Activated CD8-positive, alpha-beta memory T cell treated with anti-CD3 and anti-CD28 coated beads for 1 hour (primary cell): ENCODE results near the gene BCORL1.

Experiments used
- DNase-seq, 2 donors: peaks; one replicate each; pipeline ENCODE4 v3.0.0-alpha.2; 2020; ENCODE audit warnings: low read depth in 1 of 2; ENCODE audit errors: extremely low read depth in 1 of 2

BCORL1 gene

DNA sequence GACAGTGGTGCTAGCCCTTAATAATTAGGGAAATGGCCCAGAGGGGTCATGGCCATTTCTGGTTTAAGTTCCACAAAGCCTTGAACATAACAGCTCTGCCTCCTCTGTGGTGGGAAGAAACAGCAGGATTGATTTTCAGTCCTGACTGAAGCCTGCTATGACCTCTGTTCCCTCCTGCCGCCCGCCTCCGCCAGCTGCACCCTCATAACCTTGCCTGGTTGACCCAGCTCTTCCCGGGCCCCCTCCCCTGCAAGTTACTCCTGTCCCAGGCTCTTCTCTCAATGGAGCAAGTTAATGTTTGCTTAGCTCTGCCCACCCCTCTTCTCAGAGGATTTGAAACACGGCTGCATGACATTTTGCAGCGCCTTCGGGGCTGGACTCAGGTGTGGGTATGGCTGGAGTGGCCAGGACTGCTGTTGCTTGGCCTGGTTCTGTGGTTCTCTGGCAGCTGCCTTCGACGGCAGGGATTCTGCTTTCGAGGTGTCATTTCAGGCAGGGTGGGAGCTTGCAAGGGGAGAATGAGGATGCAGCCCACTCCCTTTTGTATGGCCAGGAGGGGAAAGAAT lies 27.3 kb downstream of the BCORL1 start:
- DNase-seq: no peak

DNA sequence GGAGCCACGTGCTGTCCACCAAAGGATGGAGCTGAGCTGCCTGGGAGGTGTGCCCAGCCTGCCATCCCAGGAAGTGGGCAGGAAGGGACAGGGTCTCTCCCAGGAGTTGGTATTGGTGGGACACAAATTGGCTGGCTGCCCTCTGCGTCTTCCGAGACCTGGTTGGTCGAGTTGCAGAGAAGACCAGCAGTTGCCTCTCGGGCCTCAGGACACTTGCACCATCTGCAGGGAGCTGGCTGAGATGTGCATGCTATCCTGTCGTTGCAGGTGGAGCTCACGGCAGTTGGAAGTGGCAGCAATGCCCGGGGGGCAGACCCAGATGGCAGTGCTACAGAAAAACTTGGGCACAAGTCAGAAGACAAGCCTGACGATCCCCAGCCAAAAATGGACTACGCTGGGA lies 30.2 kb downstream of the BCORL1 start:
- no peak for DNase-seq

DNA sequence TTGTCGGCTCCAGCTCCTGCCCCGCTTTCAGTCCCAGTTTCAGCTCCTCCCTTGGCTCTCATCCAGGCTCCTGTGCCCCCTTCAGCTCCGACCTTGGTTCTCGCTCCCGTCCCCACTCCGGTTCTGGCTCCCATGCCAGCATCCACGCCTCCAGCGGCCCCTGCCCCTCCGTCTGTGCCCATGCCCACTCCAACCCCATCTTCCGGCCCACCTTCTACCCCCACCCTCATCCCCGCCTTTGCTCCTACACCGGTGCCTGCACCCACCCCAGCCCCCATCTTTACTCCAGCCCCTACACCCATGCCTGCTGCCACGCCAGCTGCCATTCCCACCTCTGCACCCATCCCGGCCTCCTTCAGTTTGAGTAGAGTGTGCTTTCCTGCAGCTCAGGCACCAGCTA lies 31.2 kb downstream of the BCORL1 start:
- DNase-seq: no peak

DNA sequence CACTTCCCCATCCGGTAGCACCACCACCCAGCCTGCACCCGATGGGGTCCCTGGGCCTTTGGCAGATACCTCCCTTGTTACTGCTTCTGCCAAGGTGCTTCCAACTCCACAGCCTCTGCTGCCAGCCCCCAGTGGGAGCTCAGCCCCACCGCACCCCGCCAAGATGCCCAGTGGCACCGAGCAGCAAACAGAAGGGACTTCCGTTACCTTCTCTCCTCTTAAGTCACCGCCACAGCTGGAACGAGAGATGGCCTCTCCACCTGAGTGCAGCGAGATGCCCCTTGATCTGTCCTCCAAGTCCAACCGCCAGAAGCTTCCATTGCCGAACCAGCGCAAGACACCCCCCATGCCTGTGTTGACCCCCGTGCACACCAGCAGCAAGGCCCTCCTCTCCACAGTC lies 31.9 kb downstream of the BCORL1 start:
- no peak for DNase-seq

DNA sequence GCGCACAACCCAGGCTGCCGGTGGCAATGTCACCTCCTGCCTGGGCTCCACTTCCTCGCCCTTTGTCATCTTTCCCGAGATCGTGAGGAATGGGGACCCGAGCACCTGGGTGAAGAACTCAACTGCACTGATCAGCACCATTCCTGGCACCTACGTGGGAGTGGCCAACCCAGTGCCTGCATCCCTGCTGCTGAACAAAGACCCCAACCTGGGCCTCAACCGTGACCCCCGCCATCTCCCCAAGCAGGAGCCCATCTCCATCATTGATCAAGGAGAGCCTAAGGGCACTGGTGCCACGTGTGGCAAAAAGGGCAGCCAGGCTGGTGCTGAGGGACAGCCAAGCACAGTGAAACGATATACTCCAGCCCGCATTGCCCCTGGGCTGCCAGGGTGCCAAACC lies 32.3 kb downstream of the BCORL1 start:
- DNase-seq: no peak

DNA sequence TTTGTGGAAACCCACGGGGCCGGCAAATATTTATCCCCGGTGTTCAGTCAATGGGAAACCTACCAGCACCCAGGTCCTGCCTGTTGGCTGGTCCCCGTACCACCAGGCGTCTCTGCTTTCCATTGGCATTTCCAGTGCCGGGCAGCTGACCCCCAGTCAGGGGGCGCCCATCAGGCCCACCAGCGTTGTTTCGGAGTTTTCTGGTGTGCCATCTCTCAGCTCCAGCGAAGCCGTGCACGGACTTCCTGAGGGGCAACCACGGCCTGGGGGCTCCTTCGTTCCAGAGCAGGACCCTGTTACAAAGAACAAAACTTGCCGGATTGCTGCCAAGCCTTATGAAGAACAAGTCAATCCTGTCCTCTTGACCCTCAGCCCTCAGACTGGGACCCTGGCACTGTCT lies 32.7 kb downstream of the BCORL1 start:
- no peak for DNase-seq

DNA sequence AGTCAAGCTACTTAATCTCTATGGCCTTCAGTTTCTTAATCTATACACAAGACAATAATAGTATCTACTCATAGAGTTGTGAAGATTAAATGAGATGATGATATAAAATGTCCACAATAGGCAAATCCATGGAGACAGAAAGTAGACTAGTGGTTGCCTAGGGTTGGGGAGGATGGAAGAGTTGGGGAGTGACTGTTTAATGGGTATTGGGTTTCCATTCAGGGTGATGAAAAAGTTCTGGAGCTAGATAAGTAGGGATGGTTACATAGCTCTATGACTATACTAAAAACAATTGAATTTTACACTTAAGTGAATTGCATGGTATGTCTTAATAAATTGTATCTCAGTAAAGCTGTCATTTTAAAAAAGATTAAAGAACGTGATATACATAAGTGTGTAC lies 35.7 kb downstream of the BCORL1 start:
- no peak for DNase-seq

DNA sequence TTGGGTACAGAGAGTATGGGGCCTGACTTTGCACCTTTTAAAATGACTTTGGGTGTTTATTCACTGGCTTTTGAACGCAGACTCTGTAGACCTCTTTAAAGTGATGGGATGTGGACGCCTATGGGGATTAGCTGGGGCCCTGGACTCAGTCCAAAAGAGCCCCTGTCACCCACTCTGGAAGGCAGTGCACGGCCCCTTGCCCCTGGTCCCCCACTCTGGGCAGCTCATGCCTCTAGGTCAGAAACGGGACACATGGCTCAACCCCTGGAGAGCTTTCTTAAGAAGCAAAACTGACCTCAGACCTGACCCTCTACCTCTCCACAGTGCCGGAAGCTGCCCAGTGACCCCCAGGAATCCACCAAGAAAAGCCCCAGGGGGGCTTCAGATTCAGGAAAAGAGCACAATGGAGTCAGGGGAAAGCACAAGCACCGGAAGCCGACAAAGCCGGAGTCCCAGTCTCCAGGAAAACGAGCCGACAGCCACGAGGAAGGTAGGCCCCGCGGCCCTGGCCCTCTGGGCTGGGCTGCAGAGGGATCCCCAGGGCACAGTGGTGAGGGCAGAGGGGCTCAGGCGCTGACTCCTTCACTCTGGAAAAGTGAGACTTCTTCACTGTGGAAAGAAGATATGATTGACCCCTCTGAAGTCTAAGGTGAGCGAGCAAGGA lies 38.4 kb downstream of the BCORL1 start:
- DNase-seq: no peak

DNA sequence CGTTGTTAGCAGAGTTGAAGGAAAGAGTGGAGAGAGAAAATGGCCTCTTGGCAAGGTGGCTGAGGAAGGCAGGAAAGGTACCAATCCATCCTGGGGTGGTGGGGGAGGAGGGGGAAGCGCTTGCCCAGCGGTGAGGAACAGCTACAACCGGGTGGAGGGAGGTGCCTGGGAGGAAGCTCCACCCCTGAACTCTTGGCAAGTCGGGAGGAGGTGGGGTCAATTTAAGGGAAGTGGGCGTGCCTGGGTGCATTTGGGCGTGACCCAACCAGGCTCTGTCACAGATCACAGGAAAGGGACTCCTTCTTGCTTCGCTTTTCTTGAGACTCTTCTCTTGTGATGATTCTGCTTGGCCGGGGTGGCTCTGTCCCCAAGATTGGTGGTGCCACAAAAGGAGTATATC lies 41.7 kb downstream of the BCORL1 start:
- DNase-seq: peak; percentile 36 to 61

DNA sequence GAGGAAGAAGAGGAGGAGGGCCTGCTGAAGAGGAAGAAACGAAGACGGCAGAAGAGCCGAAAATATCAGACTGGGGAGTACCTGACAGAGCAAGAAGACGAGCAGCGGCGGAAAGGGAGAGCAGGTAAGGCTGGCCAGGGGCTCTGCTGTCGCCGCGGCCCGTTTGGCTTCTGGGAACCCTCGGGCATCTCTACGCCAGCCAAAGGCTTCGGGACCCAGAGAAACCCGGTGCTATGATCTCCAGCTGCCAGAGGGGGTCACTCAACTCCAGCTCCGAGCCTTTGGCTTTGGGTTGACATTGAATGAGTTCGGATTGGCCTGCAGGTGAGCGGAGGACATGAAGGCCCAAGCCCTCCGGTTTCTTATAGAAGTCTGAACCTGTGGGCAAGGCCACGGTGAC lies 42.8 kb downstream of the BCORL1 start:
- DNase-seq: no peak

DNA sequence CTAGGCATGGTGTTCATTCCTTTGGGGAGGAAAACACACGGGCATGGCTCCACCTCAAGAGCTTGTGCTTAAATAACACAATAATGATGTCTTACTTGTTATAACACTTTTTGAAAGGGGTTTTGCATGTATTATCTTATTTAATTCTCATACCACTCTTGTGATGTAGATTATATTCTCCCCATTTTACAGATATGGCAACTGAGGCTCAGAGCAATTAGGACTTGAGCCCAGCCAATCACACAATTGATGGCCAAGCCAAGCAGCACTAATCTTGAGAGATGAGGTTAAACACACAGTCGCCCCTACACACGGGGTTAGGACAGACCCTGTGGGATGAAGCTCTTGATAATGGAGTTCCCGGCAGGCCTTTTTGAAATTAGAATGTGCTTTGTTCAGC lies 45.1 kb downstream of the BCORL1 start:
- no peak for DNase-seq

DNA sequence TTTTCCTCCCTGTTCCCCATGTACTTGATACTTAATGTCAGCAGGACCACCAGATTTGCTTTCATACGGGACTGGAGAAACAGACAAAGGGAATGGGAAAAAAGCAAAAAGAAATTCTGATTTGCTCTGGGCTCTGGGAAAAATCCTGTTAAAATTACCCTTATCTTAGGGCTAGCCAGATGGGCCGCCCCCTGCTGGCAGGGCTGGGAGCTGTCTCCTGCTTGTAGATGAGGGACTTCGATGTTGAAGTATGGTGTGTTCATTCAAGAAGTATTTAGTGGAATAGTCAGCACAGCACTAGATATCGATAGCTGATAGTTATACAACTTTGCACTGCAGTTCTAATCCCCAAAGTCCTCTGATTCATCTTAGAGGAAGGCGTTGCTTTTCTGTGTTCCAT lies 45.8 kb downstream of the BCORL1 start:
- peak in 1 of 2 donors; percentile 17 for DNase-seq

DNA sequence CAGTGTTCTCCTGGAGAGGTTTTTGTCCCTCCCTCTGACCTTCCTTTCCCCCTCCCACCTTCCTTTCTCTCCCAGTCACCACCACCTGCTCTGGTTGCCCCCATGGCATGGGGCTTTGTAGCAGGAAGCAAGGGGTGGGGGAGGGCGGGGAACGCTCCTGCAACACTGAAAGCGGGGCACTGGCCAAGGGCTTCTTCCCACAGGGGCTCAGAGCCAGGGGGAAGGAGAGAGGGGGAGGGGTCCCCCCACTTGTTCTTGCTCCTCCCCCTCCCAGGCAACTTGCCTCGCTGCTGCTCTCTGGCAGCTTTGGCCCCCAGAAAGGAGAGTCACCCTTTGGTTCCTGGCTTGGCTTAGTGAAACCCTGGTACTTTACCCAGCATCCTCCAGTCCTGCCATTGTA lies 48.4 kb downstream of the BCORL1 start:
- no peak for DNase-seq

DNA sequence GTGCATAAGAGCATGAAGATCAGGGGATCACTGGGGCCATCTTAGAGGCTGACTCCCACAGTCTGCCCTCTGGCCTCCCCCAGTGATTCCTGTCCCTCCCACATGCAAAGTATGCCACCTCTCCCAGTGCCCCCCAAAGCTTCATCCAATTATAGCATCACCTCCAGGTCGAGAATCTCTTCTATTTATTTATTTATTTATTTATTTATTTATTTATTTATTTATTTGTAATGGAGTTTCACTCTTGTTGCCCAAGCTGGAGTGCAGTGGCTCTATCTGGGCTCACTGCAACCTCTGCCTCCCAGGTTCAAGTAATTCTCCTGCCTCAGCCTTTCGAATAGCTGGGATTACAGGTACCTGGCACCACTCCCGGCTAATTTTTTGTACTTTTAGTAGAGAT lies 50.1 kb downstream of the BCORL1 start:
- DNase-seq: no peak

DNA sequence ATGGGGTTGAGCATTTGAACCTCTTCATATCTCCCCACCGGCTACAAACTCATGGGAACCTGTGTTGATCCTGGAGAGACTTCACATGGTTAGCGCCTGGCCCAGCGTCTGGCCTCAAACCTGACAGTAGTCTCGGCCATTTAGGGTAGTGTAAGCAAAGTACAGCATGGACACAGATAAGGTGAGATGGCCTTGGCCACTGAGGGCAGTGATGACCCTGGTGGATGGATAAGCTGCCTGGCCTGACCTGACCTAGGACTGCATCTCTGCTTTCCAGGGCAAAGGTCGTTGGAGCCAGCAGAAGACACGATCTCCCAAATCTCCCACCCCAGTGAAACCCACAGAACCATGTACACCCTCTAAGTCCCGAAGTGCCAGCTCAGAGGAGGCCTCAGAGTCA lies 51.7 kb downstream of the BCORL1 start:
- no peak for DNase-seq

DNA sequence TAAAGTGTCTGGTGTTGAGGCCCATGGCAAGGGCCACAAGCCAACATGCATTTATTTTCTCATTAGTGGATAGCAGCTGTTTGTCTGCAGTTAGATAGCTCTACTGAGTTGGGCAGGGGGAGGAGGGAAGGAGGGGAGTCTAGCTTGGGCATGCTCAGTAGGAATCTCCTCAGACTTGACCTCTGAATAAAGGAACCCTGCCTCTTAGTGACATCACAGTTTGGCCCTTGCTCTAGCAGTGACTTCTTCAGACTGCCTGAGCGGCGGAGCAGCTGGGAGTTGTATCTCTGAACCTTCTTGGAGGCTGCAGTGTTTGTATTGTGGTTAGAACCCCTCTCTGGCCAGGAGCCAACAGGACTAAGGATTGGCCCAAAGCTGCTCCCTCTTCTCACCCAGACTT lies 57.4 kb downstream of the BCORL1 start:
- no peak for DNase-seq

DNA sequence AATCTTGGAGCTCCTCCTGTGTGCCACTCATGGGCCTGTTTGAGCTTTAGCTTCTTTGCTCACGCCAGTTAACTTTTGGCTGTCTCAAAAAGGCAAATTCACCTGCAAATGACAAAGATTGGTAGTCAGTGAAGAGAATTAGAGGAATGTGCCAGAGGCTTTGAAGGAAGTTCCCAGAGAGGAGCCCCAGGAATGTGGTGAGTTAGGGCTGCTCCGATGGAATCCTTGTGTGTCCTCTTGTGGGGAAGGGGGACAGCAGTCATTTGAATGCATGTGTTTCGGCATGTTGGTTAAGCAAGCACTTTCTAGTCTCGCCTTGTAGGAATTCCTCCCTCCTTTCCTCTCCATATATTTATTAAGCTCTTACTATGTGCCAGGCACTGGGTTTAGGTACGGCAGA lies 65.0 kb downstream of the BCORL1 start:
- DNase-seq: no peak

DNA sequence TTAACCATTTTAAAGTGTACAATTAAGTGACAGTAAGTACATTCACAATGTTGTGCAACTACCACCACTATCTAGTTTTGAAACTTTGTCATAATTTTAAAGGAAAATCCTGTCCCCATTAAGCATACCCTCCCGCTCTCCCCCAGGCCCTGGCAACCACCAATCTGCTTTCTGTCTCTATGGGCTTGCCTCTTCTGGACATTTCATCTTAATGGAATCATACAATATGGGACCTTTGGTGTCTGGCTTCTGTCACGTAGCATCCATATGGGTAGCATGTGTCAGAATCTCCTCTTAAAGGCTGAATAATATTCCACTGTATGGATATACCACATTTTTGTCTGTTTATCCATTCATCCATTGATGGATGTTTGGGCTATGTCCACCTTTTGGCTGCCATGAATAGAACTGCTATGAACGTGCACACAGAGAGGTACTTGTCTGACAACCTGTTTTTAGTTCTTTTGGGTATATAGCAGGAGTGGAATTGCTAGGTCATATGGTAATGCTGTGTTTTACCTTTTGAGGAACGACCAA lies 66.3 kb downstream of the BCORL1 start:
- DNase-seq: no peak

DNA sequence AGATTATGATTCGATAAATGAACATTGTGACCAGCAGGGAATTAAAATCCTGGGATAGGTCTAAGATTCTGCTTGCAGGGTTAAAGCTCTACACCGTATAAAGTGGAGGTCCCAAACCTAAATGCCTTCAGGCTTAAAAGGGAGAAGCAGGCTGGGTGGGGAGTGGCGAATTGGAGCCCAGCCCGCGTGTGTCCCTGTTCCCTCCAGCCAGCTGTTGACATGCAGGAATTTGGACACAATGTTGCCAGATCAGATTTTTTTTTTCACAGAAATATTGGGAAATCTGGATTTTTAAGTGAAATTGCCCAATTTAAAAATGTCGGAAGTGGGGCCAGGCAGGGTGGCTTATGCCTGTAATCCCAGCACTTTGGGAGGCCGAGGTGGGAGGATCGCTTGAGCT lies 67.4 kb downstream of the BCORL1 start:
- no peak for DNase-seq

DNA sequence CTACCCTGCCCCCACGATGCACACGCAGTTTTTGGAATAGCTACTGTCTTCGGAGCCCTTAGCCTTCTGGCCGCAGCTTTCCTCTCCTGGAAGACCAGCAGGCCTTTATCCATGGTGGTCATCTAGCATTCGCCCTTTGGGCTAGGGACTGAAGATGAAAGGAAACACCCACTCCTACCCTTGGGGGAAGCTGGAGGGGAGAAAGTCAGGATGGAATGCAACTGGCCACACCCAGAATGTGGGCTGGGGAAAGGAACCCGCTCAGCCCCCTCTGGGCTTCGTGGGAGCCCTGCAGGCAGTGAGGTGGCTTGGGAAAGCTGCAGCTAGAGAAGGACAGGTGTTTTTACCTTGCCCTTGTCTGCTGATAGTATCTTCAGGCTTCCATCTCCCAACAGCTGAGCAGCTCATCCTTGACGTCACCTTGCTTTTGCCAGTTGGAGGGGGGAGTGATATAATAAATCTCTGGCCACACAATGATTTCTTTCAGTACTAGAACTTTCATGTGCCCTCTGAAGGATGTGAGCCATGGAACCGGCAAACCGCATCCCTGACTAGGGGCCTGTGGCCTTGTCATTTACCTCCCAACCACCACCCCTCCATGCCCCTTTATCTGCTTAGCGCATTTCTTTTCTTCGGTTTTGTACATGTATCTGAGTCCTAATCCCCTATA lies 68.9 kb downstream of the BCORL1 start:
- no peak for DNase-seq

DNA sequence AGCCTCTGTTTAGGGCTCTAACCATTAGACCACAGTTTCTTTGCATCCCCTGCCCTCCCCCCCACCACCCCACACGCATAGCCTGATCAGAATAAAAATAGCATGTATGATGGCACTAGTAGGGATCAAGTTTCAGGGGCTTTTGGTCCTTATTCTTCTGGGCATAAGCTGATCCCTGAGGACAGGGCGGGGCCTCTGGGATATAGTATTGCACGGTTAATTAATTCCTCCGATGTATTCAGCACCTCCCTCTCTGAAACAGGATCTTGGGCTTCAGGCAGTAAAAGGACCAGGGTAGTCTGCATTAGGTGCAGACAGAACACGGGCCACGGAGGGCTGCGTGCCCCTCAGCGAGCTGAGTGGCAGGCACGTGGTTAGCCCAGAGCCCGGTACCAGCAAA lies 70.8 kb downstream of the BCORL1 start:
- DNase-seq: no peak

DNA sequence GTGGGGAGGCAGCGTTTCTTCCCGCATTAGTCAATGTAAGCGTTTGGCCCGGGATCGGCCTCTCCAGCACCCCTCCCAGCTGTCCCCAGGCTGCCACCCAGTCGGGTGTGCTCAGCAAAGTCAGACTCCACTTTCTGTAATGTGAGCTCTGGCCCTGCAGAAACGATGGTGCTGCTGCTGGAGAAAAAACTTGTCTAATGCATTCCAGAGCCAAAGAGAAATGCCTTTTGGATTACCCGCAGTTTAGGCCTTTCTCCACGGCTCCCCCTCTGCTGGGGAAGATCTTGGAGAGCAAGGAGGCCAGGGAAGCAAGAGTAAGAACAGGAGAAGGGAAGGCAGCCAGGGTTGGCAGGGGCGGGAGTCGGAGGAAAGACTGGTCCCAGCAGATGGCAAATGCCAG lies 72.7 kb downstream of the BCORL1 start:
- no peak for DNase-seq
